Caki2 (cell line): Measurements from ENCODE around the gene GABBR2. TPM values are rescaled to one million over a fixed set of nuclear protein-coding genes. Genes with fewer than 3 reads are reported as not detected.
"Not testable (repeated sequence)": the region's sequence is repeated elsewhere in the genome, so short reads cannot be mapped to it uniquely, and the experiment has no call there.

Experiments
- DNase-seq: peaks from one replicate; pipeline ENCODE4 v3.0.0-alpha.2; 2015; ENCODE audit warnings: low read depth
- in situ Hi-C: cut with HindIII; loops from 2 replicates; pipeline ENCODE4 v1.10.0; 2016; ENCODE audit warnings: low sequenced_read_pairs, low pct_unique_long_range_greater_than_20kb, mixed read lengths
- total RNA-seq: library from RNA; depleted of rRNA; stranded (reverse); fragments of >200 nt; shearing (Covaris generic); gene quantifications from 2 replicates; pipeline ENCODE4 v1.2.3, GENCODE V29; 2014; ENCODE audit warnings: low replicate concordance

Gene GABBR2
- total RNA-seq, 1 experiment from 2014 or later, result 0.61 TPM

DNA sequence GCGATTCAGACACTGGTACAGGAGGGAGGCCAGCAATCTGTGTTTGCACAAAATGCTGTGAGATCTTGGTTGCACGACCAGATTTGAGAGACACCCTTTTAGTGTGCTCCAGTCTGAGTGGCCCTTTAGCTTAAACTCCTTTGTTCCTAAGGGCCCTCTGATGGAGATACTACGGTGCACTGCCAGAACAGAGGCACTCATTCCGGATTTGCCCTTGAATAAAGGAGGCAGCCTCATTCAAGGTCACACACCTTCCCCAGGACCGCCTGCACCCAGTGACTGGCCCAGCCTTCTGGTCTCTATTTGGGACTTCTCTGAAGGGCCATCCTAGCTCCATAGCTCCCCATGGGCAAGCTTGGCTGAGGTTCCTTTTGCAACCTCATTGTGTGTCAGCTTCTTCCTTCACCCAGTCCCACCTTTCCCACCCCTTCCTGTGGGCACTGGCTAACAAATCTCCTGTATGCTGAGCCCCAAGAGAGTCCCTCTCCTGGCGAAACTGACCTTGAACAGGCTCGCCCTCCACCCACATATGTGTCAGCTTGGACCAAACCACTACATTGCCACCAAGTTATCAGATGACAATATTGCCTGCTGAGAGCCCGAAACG is 191.7 kb downstream of the GABBR2 start:
- no peak for DNase-seq
- in situ Hi-C loops, result no loop called here

DNA sequence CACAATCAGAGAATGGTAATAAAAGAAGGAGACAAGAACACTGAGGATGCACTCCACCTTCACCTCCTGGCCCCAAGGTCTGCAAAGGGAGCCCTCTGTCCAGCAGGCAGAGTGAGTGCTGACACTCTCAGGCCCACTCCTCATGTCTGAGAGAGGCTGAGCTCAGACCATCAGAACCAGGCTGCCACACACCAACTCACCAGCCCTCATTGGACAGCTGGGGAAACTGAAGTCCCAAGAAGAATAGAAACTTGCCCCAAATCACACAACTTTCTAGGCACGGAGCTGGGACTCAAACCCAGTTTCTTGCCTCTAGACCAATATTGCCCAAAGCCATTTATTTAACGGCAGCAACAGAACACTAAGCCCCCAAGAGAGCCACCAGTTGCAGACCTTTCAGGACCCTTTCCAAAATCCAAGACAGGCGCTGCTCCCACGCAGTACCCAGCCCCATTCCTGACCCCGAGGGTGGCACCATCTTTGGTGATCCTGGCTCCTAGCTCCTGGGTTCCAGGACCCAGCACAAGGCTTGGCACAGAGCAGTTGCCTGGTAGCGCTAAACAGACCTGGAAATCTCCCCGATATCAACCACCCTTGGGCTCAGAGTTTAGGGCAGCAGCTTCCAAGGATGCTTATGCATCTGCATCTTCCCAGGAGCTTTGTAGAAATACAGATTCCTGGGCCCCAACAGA is 192.4 kb downstream of the GABBR2 start:
- in situ Hi-C loops, result no loop called here
- DNase-seq, result no peak

DNA sequence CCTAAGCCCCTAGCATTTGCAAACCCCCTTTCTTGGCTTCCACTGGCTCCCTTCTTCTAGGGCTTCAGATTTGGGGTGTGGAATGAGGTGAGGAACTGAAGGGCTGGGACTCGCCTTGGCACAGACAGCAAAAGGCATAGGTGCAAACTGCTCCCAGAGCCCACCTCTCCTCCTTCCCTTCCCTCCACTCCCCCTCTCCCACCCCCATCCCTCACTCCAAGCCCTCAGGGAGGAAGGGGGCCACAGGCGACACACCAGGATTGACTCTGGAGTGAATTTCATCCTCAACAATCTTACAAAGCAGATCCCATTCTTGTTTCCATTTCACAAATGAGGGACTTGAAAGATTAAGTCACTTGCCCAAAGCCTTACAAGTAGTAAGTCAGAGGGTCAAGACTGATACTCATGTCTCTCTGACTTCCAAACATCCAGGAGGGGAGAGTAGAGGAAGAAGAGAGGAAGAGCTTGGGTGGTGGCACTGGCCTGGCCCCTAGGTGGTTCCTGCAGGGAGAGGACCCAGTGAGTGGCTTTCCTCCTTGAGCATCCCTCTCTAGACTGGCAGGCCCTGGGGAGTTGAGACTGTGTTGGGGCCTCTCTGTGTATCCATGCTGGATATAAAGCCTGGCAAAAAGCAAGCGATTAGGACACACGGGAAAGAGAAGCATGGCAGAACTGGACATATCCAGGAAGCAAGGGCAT is 193.1 kb downstream of the GABBR2 start:
- DNase-seq, result no peak
- in situ Hi-C loops, result no loop called here

DNA sequence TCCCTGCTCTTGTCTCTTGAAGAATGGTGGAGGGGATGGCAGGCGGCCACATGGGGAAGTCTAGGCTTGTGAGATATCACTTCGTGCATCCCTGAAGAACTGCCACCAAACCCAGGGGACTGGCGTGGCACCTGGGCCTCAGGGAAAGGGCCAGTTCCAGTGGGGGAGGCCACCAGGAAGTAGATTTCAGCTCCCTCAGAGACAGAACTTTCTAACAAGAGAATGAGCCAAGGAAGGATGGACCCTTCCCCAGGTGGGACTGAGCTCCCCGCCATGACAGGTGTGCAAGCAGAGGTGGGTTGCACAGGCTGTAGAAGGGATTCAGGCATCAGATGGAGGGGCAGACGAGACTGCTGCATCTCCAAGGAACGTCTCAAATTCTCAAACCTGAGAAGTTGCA is 193.9 kb downstream of the GABBR2 start:
- in situ Hi-C loops, result no loop called here
- no peak for DNase-seq

DNA sequence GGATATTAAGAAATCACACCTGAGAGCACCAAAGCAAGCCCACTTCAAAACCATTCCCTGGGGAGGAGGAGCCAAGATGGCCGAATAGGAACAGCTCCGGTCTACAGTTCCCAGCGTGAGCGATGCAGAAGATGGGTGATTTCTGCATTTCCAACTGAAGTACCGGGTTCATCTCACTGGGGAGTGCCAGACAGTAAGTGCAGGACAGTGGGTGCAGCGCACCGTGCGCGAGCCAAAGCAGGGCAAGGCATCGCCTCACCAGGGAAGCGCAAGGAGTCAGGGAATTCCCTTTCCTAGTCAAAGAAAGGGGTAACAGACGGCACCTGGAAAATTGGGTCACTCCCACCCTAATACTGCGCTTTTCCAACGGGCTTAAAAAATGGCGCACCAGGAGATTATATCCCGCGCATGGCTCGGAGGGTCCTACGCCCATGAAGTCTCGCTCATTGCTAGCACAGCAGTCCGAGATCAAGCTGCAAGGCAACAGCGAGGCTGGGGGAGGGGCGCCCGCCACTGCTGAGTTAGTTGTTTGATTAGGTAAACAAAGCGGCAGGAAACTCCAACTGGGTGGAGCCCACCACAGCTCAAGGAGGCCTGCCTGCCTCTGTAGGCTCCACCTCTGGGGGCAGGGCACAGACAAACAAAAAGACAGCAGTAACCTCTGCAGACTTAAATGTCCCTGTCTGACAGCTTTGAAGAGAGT is 200.4 kb downstream of the GABBR2 start:
- in situ Hi-C loops, DNase-seq: not testable (repeated sequence)

DNA sequence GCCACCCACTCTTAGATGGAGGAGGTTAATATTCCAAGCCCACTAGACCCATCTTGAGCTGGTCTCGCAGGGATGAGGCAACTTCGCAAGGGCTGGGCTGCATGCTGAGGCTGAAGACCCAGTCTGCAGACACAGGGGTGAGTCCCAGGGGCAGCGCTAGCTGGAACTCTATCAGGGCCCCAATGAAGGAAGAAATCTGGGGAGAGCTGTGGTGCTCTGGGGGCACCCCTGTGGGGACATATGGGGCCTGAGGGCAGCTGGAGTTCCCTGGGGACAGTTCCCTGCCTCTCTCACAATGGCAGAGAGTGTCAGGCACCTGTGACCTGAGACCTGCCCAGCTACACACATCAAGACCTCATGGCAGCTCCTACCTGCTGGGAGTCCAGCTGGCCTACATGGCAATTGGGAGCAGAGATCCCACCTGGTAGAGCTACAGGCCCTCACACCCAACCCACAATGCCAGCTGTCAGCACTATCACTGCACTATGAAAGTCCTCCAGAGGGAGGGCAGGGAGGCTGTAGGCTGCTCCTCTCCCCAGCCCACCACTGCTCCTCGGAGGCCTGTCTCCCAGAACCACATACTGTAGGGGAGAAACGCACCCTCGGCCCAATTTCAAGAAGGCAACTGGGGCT is 202.2 kb downstream of the GABBR2 start:
- no peak for DNase-seq
- in situ Hi-C loops, result no loop called here

DNA sequence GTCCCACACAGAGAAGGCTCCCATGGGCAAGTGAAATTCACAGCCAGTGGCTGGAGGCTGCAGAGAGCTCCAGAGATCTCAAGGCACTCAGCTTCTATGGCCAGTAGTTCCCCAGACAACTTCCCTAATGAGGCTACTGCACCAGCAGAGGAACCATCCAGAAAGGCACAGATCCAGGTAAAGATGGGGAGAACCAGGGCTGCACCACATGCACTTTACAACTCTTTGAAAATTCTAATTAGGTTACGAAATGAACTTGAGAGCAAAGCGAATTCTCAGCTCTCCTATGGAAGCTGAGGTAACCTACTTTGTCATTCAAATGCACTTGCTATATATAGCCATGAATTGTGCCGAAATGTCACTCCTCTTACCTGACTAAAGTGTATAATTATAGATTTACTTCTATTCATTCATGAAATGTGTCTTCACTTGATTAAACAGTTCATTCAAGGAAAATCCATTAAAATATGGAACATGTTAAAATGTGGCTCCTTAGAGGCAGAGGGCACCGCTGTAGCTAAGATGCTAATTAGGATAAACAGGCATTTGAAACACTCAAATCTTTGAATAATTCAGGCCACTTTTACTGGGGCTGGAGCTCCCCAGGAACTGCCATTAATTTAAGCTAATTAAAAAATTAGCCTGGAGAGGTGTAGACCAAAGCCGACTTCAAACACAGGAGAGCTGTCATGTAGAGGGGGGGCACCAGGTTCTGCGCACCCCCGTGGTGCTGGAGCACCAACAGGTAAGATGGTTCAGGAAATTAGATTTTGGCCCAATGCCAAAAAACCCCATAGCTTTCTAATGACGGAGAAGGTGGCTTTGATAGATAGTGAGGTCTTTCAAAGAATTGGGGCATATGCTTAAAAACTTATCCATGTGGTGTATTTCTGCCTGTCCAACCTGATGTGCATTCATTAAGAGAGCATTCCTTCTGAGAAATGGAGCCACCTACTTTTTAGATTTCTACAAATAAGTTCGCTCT is 204.1 kb downstream of the GABBR2 start:
- in situ Hi-C loops, result no loop called here
- no peak for DNase-seq

DNA sequence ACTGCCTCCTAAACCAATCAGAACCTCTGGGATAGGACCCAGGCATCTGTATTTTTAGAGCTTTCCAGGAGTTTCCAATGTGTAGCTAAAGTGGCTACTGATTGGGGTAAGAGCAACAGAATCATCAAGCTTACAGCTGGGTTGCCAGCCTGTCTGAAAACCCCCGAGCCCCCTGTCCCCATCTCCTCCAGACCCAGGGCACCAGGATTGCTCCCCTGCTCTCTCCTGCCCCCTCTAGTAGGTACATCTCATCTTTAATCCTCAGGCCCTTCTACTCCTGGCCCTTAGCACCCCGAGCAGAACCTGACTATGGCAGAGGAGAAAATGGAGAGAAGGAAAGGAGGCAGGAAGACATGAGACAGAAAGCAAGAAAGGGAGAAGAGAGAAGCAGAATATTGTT is 204.9 kb downstream of the GABBR2 start:
- DNase-seq, result no peak
- in situ Hi-C loops, result no loop called here

DNA sequence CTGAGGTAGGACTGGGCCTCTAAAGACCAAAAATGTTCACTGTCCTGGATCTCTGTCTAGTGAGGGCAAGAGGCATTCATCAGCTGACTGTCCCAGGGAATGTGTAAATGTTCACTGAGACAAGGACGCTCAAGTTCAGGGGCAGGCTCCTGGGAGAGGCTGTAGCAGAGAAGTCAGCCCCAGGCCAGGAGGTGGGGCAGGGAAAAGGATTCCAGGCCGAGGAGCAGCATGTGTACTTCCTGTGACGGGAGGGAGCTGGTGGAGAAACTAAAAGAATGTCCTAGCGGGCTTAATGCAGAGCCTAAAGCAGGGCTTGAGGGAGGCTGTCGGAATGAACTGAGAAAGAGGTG is 205.8 kb downstream of the GABBR2 start:
- DNase-seq, result no peak
- in situ Hi-C loops, result no loop called here

DNA sequence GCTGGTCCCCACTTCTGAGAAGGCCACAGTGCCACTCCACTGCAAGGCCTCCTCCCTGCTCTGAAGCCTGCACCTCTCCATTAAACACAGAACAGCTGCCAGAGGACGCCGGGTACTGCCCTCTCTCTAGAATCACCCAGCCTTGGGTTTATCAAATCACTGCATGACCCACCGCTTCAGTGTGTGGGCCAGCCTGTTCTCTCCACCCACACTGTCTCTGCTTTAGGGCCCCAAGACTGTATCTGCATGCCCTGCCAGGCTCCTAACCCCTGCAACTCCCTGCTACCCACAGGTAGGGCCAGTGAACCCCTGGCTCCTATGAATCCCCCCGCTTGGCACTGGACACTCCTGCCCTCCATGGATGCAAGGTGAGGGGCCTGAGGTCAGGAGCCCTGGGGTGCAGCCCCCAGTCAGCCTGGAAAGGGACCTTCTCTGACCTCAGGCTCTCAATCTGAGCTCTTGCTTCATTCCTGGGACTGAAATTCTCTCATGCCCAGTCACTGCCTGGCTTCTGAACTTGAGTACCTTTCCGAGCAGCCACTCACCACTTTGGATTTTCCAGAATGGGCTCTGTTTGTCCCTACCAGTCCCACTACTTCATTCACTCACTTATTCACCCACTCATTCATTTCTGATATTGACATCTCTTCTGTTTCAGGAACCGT is 206.3 kb downstream of the GABBR2 start:
- DNase-seq, result no peak
- in situ Hi-C loops, result no loop called here

DNA sequence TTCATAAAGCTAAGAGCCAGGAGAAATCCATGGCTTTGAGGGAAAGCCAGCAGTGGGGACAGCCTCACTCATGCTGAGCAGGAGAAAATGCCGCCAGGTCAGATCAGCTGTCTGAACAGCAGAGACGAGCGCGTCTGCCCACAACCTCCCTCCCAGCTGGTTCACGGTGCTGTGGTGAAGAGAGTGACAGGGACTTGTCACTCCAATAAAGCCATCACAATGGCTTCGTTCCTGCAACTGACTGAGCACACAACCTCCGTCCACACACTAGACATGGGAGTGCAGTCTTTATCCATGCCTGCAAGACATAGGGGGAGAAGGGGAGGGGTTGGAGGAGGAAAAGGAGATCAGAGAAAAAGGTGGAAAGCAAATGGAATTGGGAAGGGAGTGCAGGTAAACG is 206.9 kb downstream of the GABBR2 start:
- in situ Hi-C loops, result no loop called here
- DNase-seq, result no peak

DNA sequence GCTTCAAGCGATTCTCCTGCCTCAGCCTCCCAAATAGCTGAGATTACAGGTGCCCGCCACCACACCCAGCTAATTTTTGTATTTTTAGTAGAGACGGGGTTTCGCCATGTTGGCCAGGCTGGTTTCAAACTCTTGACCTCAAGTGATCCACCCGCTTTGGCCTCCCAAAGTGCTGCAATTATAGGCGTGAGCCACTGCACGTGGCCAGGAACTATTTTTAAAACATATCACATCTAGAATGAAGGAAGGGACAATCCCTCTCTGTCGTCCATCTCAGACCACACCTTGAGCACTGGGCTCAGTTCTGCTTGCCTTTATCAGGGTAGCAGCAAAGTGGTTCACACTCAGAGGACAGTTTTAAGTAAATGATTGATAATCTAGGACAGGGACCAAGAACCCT is 207.5 kb downstream of the GABBR2 start:
- in situ Hi-C loops, DNase-seq: not testable (repeated sequence)

DNA sequence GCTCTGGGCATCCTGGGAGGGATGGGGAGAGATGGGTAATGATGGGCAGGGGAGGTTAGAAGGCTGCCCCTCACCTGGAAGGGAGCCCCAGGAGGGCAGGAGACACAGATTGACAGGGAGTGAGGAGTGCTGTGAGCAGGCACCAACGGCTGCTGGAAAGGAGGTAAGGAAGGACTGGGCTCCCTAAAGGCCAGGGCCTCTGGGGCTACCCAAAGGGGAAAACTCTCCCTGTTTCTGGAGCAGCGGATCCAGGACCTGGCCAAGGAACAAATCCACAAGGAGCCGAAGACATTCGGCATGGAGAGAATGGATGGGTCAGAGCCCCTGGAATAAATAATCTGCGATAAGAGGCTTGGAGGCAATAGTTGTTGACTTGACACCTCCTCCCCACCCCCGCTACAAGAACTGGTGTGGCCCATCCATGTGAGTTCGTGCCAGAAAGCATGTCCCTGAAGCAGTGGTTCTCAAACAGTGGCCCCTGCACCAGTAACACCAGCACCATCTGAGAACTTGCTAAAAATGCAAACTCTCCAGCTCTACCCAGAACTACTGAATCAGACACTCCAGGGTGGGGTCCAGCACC is 208.3 kb downstream of the GABBR2 start:
- in situ Hi-C loops, result no loop called here
- no peak for DNase-seq

DNA sequence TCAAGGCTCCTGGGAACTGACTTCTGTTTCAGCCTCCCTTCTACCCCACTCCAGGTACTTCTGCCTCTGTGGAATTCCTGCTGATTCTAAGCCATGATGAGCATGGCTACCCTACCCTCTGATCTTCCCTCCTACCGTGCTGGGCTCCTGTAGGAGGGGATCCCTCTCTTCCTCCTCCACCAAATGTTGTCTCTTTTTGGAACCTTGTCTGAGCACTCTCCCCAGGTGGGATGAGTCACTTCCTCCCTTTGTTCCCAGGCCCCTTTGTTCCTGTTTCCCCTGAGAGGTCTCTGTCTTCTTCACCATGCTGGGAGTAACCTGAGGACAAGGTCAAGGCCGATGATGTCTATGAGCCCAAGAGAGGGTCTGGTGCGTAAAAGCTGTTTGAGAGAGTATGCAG is 213.2 kb downstream of the GABBR2 start:
- in situ Hi-C loops, result no loop called here
- no peak for DNase-seq

DNA sequence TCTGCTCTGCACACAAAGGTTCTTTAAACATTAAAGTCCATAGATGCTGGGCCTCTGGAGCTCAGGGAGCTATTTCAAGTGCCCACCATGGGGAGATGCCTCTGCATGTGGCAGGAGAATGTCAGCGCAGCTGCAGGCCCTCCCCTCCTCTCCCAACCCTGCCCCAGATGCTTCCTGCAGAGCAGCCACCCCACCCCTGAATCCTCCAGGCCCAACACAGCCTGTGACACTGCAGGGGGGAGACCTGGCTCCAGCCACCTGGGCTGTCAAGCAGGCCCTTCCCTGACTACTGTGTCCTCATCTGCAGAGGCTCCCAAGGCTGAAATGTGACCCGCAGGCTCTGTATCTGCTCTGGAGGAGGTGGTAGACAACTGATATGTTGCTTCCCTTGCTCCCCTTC is 213.9 kb downstream of the GABBR2 start:
- no peak for DNase-seq
- in situ Hi-C loops, result no loop called here

DNA sequence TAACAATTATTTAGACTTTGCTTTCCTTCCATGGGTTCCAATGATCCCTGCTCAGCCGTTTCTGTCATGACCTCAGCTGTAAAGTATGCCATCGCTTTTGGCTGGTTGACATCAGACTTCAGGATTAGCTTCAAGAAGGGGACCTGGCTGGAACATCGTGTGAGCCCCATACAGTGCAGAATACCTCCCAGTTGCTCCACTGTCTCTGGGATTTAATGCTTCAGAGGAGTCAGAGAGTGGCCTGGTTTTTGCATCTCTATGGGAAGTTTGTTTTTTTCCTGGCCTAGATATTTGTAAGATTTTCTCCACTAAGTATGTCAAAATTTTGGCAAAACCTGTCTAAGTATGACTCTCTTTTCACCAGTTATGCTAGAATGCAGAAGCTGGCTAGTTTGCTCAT is 216.9 kb downstream of the GABBR2 start:
- in situ Hi-C loops, result no loop called here
- no peak for DNase-seq

DNA sequence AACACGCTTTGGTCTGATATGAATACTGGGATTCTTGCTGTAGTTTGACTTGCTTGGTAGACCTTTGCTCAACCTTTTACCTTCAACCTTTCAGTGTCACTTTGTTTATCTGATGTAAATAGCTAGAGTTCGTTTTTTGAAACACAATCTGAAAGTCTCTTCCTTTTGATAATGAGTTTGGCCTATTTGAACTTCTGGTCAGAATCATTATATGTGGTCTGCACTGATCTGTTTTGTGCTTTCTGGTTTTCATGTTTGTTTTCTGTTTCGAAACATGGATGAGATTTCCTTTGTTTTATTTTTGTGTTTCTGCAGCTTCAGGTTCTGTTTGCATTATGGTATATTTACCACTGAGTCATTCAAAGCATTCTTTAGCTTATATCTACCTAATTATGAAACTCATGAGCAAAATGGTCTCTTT is 217.5 kb downstream of the GABBR2 start:
- in situ Hi-C loops, result no loop called here
- DNase-seq, result no peak
